ENCODE data around the gene SLC25A41.

GRCh38 chr19:6378041-6378440 lies 55.5 kb downstream of the SLC25A41 start:
- TF ChIP-seq CTCF (IDR thresholded peaks at IDR 0.05) (no peak), EZH2 (IDR thresholded peaks at IDR 0.05) (no peak)

All from neural progenitor cell (in vitro differentiated cells).